HG03457 (cell line): ENCODE data around the gene PSORS1C1.
"Not testable (repeated sequence)": the region's sequence is repeated elsewhere in the genome, so short reads cannot be mapped to it uniquely, and the experiment has no call there.

ENCODE experiments used
- ATAC-seq: cut with Tn5 transposase; IDR thresholded peaks from one replicate; pipeline ENCODE4 v1.9.1; 2021; ENCODE audit warnings: moderate number of reproducible peaks; ENCODE audit not compliant: unreplicated experiment

Gene PSORS1C1

GRCh38 chr6:31158140-31158862 is 43.7 kb downstream of the PSORS1C1 start, which contains the start of gene TCF19:
Gene TCF19, plus strand, starts transcription at chr6:31158589. Its CDS starts 881 bp downstream, at chr6:31159470.
- peak; percentile 65 for ATAC-seq

- ATAC-seq, result no peak
These were observed 44.6 kb downstream of the PSORS1C1 start for GRCh38 chr6:31158863-31159855.

DNA sequence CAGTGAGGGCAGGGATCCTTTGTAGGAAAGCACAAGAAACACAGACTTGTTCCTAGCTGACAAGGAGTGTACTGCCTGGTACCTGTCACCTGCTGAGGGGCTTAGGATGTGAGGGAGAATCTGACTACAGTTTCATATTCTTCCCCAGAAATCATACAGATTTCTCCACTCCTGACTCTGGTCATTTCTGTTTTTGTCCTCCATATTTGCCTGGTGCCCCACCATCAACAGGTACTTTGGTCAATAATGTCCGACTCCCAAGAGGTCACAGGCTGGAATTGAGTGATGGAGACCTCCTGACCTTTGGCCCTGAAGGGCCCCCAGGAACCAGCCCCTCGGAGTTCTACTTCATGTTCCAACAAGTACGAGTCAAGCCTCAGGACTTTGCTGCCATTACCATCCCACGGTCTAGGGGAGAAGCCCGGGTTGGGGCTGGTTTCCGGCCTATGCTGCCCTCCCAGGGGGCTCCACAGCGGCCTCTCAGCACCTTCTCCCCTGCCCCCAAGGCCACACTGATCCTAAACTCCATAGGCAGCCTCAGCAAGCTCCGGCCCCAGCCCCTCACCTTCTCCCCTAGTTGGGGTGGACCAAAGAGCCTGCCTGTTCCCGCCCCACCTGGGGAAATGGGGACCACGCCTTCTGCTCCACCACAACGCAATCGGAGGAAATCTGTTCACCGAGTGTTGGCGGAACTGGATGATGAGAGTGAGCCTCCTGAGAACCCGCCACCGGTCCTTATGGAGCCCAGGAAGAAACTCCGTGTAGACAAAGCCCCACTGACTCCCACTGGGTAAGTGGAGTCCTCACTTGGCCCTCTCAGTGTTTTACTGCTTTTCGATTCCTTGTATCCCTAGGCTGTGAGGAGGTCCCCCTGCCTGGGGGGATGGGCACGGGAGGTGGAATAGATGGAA is 46.9 kb downstream of the PSORS1C1 start:
- no peak for ATAC-seq

GRCh38 chr6:31162463-31163165 is 48.0 kb downstream of the PSORS1C1 start:
- ATAC-seq, result no peak

DNA sequence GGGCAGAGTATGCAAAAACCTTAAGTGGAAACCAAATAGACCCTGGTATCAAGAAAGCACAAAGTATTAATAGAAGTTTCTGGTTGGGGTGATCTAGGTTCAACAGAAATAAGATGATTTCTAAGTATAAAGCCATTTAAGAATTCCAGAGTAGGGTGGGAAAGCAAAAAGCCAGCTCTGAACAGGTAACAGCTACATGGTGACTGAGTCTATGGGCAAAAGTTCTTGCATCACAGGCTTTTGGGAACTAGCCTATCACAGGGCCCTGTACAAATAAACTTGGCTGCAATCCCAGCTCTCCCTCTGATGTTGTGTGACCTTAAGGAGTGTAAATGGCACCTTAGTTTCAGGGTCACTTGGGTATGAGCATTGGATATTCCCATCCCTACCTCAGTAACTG is 49.3 kb downstream of the PSORS1C1 start:
- no peak for ATAC-seq

GRCh38 chr6:31164475-31165063 is 50.0 kb downstream of the PSORS1C1 start:
- ATAC-seq, result not testable (repeated sequence)

DNA sequence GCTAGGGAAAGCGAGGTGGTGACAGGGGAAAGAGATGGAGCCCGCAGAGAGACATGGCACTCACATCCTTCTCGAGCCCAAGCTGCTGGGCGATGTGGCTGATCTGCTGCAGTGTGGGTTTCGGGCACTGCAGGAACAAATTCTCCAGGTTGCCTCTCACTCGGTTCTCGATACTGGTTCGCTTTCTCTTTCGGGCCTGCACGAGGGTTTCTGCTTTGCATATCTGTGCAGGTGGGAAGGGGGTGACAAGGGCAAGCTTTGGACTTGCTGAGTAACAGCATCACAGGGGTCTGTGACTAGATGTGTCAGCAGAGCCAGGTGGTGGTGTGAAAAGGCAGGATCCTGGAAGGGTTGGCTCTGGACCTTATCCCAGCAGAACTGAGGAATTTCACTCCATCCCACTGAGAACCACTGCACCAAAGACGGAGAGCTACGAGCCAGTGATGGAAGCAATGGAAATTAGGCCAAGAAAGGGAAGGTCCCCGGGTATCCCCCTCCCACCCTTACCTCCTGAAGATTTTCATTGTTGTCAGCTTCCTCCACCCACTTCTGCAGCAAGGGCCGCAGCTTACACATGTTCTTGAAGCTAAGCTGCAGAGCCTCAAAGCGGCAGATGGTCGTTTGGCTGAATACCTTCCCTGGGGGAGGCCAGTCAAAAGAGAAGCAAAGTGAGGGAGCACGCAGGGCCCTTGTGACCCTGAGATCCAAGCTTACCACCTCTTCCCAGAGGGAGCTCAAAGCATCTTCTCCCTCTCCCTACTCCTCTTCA is 50.6 kb downstream of the PSORS1C1 start:
- not testable (repeated sequence) for ATAC-seq

DNA sequence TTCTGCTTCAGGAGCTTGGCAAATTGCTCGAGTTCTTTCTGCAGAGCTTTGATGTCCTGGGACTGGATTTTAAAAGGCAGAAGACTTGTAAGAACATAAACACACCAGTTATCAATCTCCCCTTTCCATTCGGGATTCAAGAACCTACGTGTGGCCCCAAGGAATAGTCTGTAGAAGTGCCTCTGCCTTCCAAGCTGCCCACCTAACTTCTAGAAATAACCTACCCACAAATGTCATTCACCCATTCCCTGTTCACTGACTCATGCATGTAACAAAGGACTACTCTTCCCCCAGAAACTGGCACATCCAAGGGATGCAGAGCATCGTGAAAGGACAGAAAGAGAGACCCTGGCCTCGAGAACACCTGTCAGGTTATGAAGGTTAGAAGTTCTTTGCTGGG is 51.4 kb downstream of the PSORS1C1 start:
- ATAC-seq, result no peak

DNA sequence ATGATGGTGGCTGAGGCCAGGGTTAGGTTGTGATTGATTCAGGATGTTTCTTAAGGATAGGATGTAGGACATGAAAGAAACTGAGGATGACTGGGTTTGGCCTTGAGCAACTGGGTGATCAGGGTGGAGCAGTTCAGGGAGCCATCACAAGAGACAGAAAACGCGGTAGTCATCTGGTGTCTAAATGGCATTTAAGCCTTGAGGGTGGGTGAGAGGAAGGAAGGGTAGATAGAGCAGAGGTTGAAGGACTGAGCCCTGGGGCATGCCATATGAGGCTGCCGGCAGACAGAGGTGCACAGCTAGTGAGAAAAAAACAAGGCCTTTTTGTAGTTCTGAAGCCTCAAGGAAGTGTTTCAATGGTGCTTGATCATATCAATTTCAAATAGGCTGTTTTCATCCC is 54.0 kb downstream of the PSORS1C1 start:
- ATAC-seq, result no peak

DNA sequence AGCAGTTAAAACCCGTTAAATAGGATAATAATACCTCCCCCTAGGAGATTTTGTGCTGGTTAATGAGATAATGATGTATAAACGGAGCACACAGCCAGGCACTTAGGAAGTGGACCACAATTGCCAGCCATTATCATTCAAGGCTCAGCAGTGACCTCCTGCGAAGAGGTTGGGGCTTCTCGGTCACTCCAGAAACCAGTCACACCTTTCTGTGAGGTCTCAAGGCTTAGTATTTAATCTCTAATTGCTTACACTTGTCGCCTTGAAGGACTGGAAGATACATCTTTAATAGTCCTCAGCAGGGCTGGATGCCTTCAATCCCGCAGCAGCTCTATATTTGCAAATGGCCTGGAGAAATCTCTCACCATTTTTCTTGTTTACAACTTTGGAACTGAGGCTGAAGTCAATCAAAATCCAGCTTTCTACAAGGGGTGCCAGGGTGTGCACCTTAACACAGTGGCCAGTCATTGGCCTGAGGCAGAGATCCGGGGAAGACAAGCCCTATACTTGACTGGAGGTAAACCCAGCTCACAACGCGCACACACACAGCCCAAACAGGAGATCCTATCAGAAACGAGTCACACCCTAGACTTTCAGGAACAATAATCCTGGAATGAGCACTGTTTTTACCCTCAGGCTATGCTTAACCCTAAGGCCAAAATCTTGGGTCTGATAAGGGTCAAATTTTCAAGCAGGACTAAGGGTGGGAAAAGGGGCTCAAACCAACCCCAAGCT is 54.7 kb downstream of the PSORS1C1 start:
- no peak for ATAC-seq

- not testable (repeated sequence) for ATAC-seq
These were observed 55.4 kb downstream of the PSORS1C1 start for GRCh38 chr6:31169858-31170599.

GRCh38 chr6:31170600-31170881 is 55.9 kb downstream of the PSORS1C1 start, which contains the start of gene POU5F1:
Gene POU5F1, minus strand, starts transcription at chr6:31170682. Its CDS starts 62 bp downstream, at chr6:31170620.
- ATAC-seq, result no peak

- no peak for ATAC-seq
These were observed 56.5 kb downstream of the PSORS1C1 start for GRCh38 chr6:31170987-31171671.

GRCh38 chr6:31171931-31172905 is 57.6 kb downstream of the PSORS1C1 start:
- no peak for ATAC-seq

- no peak for ATAC-seq
These were observed 58.4 kb downstream of the PSORS1C1 start for GRCh38 chr6:31172973-31173384.

DNA sequence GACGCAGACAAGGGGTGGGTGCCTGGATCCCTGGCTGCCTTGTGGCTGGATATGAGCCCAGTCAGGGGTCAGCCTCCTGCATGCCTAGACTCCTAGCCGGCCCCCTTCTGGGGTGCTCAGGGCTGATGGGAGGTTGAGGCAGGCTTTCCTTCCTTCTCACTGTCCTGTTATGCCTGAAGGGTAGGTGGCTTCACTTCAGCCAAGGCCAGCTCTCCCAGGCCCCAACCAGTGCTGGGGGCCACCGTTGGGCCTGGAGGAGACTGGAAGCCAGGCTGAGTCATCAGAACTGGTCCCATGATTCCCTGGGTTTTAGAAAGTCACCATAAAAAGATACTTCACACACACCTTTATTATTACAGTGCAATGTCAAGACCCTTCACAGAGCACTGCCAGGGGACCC is 58.8 kb downstream of the PSORS1C1 start:
- ATAC-seq, result no peak
